Effector memory CD8-positive, alpha-beta T cell (primary cell): Measurements from ENCODE around the gene CFAP210.
A peak's percentile ranks its signal among the peaks of the same experiment; 100 is the strongest.
"Not testable (repeated sequence)": the region's sequence is repeated elsewhere in the genome, so short reads cannot be mapped to it uniquely, and the experiment has no call there.

Experiments used
- ATAC-seq: fragments of 150-1000 bp; cut with Tn5 transposase; replicated peaks from 2 replicates; pipeline ENCODE4 v1.10.0; 2021; ENCODE audit warnings: mild to moderate bottlenecking, moderate library complexity
- DNase-seq, 3 experiments: peaks; one replicate each; pipeline ENCODE4 v3.0.0; 2021
- H3K27ac Mint-ChIP-seq, 2 donors: one replicate each; pipeline ENCODE4 v1.8.0; 2022; ENCODE audit warnings: mild to moderate bottlenecking in 2 of 2, mixed read lengths in 2 of 2, moderate library complexity in 2 of 2
- H3K27me3 Mint-ChIP-seq, 2 donors: one replicate each; pipeline ENCODE4 v1.8.0; 2022; ENCODE audit warnings: mixed read lengths in 2 of 2
- H3K36me3 Mint-ChIP-seq: one replicate; pipeline ENCODE4 v1.8.0; 2022; ENCODE audit warnings: mild to moderate bottlenecking, moderate library complexity, mixed read lengths; ENCODE audit not compliant: insufficient read depth
- H3K4me1 Mint-ChIP-seq, 2 donors: one replicate each; pipeline ENCODE4 v1.8.0; 2022; ENCODE audit warnings: low read depth in 2 of 2, mixed read lengths in 2 of 2
- H3K4me3 Mint-ChIP-seq, 2 donors: one replicate each; pipeline ENCODE4 v1.8.0; 2022; ENCODE audit warnings: mild to moderate bottlenecking in 2 of 2, mixed read lengths in 2 of 2, moderate library complexity in 2 of 2
- H3K9me3 Mint-ChIP-seq, 2 donors: one replicate each; pipeline ENCODE4 v1.8.0; 2022; ENCODE audit warnings: mixed read lengths in 2 of 2

The CFAP210 gene

GRCh38 chr2:169615982-169616381, 78.2 kb downstream of the CFAP210 start:
- H3K36me3 Mint-ChIP-seq, result peaks cover 68% of the 10 kb centered on the region
- ATAC-seq, H3K4me3 Mint-ChIP-seq, DNase-seq, H3K9me3 Mint-ChIP-seq, H3K27me3 Mint-ChIP-seq, H3K27ac Mint-ChIP-seq: not testable (repeated sequence)
- peaks cover 19 to 28% of the 10 kb centered on the region in 2 donors for H3K4me1 Mint-ChIP-seq

DNA sequence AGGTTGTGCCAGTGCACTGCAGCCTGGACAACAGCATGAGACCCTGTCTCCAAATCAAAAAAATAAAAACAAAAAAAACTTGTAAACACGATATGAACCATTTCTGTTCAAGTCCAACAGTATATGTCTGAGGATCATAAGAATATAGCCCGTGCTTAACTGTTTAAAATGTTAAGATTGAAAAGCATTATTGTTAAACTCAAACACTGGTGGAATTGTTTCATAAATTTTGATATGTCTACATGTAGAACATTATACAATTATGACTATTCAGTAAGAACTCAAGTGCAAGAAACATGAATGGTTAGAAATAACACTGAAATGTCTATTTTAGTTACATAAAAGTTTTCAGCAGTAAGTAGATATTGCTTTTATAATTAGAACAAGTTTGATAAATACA, 80.3 kb downstream of the CFAP210 start:
- Mint-ChIP-seq H3K36me3 (peaks cover 71% of the 10 kb centered on the region), H3K4me3 (no peak overlapping the region), H3K27me3 (no peaks in the 10 kb centered on the region), H3K27ac (no peak overlapping the region), H3K9me3 (no peaks in the 10 kb centered on the region), H3K4me1 (peaks cover 5 to 29% of the 10 kb centered on the region in 2 donors)
- DNase-seq (no peak), ATAC-seq (no peak)

DNA sequence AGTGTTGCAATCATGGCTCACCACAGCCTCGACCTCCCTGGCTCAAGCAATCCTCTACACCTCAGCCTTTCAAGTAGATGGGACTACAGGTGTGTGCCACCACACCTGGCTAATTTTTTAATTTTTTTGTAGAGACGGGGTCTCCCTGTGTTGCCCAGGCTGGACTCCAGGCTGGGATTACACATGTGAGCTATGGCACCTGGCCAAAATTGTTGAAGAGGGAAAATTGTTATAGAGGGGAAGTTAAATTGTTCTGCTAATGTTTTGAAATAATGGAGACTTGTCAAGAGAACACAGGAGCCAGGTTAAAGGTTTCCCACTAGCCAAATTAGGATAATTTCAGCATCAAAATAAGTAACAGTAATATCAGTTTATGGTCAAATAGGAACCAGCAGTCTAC, 84.9 kb downstream of the CFAP210 start:
- H3K36me3 Mint-ChIP-seq, result peaks cover 92% of the 10 kb centered on the region
- ATAC-seq (no peak), DNase-seq (no peak)
- H3K9me3 Mint-ChIP-seq, result no peaks in the 10 kb centered on the region
- no peak overlapping the region for H3K4me3 Mint-ChIP-seq
- peak overlapping the region in 1 of 2 donors; percentile 52 for H3K27ac Mint-ChIP-seq
- H3K4me1 Mint-ChIP-seq, result peaks cover 0 to 7% of the 10 kb centered on the region in 2 donors
- H3K27me3 Mint-ChIP-seq, result no peaks in the 10 kb centered on the region

GRCh38 chr2:169599568-169599967, 94.6 kb downstream of the CFAP210 start:
- peaks cover 36% of the 10 kb centered on the region for H3K36me3 Mint-ChIP-seq
- ATAC-seq, result no peak
- no peaks in the 10 kb centered on the region for H3K9me3 Mint-ChIP-seq
- no peaks in the 10 kb centered on the region for H3K27me3 Mint-ChIP-seq
- DNase-seq, result no peak
- peaks cover 24 to 32% of the 10 kb centered on the region in 2 donors for H3K4me1 Mint-ChIP-seq
- no peak overlapping the region for H3K4me3 Mint-ChIP-seq
- H3K27ac Mint-ChIP-seq, result no peak overlapping the region

- ATAC-seq, result no peak
- H3K27ac Mint-ChIP-seq, result no peak overlapping the region
- H3K4me1 Mint-ChIP-seq, result peaks cover 24 to 32% of the 10 kb centered on the region in 2 donors
- DNase-seq, result no peak
- peaks cover 35% of the 10 kb centered on the region for H3K36me3 Mint-ChIP-seq
- H3K9me3 Mint-ChIP-seq, result no peaks in the 10 kb centered on the region
- no peak overlapping the region for H3K4me3 Mint-ChIP-seq
- H3K27me3 Mint-ChIP-seq, result no peaks in the 10 kb centered on the region
Observed at GRCh38 chr2:169598982-169599381, 95.2 kb downstream of the CFAP210 start.

DNA sequence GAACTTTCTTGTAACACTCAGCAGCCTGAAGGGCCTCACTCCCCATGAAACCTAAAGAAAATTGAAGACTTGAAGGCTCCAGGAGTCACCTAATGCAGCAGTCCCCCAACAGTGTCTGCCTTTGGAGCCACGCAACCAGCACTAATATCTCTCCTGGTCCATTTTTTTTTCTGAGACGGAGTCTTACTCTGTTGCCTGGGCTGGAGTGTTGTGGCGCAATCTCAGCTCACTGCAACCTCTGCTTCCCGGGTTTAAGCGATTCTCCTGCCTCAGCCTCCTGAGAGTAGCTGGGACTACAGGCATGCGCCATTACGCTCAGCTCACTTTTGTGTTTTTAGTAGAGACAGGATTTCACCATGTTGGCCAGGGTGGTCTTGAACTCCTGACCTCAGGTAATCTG, 97.7 kb downstream of the CFAP210 start:
- not testable (repeated sequence) for ATAC-seq, H3K9me3 Mint-ChIP-seq, DNase-seq, H3K4me3 Mint-ChIP-seq, H3K27me3 Mint-ChIP-seq
- Mint-ChIP-seq H3K27ac (peak overlapping the region; percentile 46 to 73), H3K36me3 (peaks cover 43% of the 10 kb centered on the region), H3K4me1 (peaks cover 21 to 24% of the 10 kb centered on the region in 2 donors)
